ENCODE results near the gene TSPEAR. TPM values are rescaled to one million over a fixed set of nuclear protein-coding genes. Genes with fewer than 3 reads are reported as not detected.

TSPEAR gene
- total RNA-seq, 1 experiment from 2014 or later, result not detected

GRCh38 chr21:44573630-44574456 is 137.5 kb downstream of the TSPEAR start, which contains the start of gene KRTAP10-4:
Gene KRTAP10-4 (plus strand): TSS chr21:44573729. CDS start chr21:44573759, 30 bp downstream.

GRCh38 chr21:44558695-44559094 is 152.7 kb downstream of the TSPEAR start, which contains the start of gene KRTAP10-3:
Gene KRTAP10-3 (minus strand): TSS chr21:44558795. CDS start chr21:44558715, 80 bp downstream.

GRCh38 chr21:44551340-44551961 is 159.9 kb downstream of the TSPEAR start, which contains the start of gene KRTAP10-2:
Gene KRTAP10-2 (minus strand): TSS chr21:44551505. CDS start chr21:44551458, 47 bp downstream.

GRCh38 chr21:44539991-44540666 is 171.2 kb downstream of the TSPEAR start, which contains the start of gene KRTAP10-1:
Gene KRTAP10-1 (minus strand): TSS chr21:44540195. CDS start chr21:44540150, 45 bp downstream.

GRCh38 chr21:44454747-44455523 is 256.4 kb downstream of the TSPEAR start, which contains the start of gene LRRC3:
Gene LRRC3 (plus strand): TSS chr21:44455510. CDS start chr21:44456645, 1,135 bp downstream.

Other genes starting within 250 kb of the TSPEAR start
- not detected in 5 replicates for gene KRTAP10-1, start 171.4 kb downstream of the TSPEAR start, total RNA-seq (2022; extraction: Qiagen RNA extraction)
- not detected in 5 replicates for gene KRTAP10-2, start 160.1 kb downstream of the TSPEAR start, total RNA-seq (2022; extraction: Qiagen RNA extraction)
- not detected in 5 replicates for gene KRTAP10-3, start 152.8 kb downstream of the TSPEAR start, total RNA-seq (2022; extraction: Qiagen RNA extraction)
- not detected in 5 replicates for gene KRTAP10-4, start 137.8 kb downstream of the TSPEAR start, total RNA-seq (2022; extraction: Qiagen RNA extraction)
- gene KRTAP10-5, start 131.0 kb downstream of the TSPEAR start, total RNA-seq (2022; extraction: Qiagen RNA extraction), result not detected in 5 replicates
- not detected in 5 replicates for gene KRTAP10-6, start 119.1 kb downstream of the TSPEAR start, total RNA-seq (2022; extraction: Qiagen RNA extraction)
- not detected in 5 replicates for gene KRTAP10-7, start 111.0 kb downstream of the TSPEAR start, total RNA-seq (2022; extraction: Qiagen RNA extraction)
- not detected in 5 replicates for gene KRTAP10-8, start 99.5 kb downstream of the TSPEAR start, total RNA-seq (2022; extraction: Qiagen RNA extraction)
- not detected in 5 replicates for gene KRTAP10-9, start 84.5 kb downstream of the TSPEAR start, total RNA-seq (2022; extraction: Qiagen RNA extraction)
- not detected in 5 replicates for gene KRTAP10-10, start 74.2 kb downstream of the TSPEAR start, total RNA-seq (2022; extraction: Qiagen RNA extraction)
- not detected in 5 replicates for gene KRTAP10-11, start 65.2 kb downstream of the TSPEAR start, total RNA-seq (2022; extraction: Qiagen RNA extraction)
- gene KRTAP12-4, start 56.9 kb downstream of the TSPEAR start, total RNA-seq (2022; extraction: Qiagen RNA extraction), result not detected in 5 replicates
- gene KRTAP12-3, start 53.6 kb downstream of the TSPEAR start, total RNA-seq (2022; extraction: Qiagen RNA extraction), result not detected in 5 replicates
- gene KRTAP12-2, start 44.6 kb downstream of the TSPEAR start, total RNA-seq (2022; extraction: Qiagen RNA extraction), result not detected in 5 replicates
- gene KRTAP12-1, start 29.4 kb downstream of the TSPEAR start, total RNA-seq (2022; extraction: Qiagen RNA extraction), result not detected in 5 replicates
- not detected in 5 replicates for gene KRTAP10-12, start 14.4 kb downstream of the TSPEAR start, total RNA-seq (2022; extraction: Qiagen RNA extraction)
- 28.2 to 37.2 TPM (median 34.3 TPM) in 5 replicates for gene UBE2G2, start 90.2 kb upstream of the TSPEAR start, total RNA-seq (2022; extraction: Qiagen RNA extraction)
- gene SUMO3, start 106.5 kb upstream of the TSPEAR start, total RNA-seq (2022; extraction: Qiagen RNA extraction), result 58.3 to 69.9 TPM (median 66.1 TPM) in 5 replicates
- 94.0 to 104 TPM (median 98.7 TPM) in 5 replicates for gene PTTG1IP, start 162.1 kb upstream of the TSPEAR start, total RNA-seq (2022; extraction: Qiagen RNA extraction)
- 0.55 to 0.77 TPM (median 0.66 TPM) in 5 replicates for gene ITGB2, start 209.3 kb upstream of the TSPEAR start, total RNA-seq (2022; extraction: Qiagen RNA extraction)
- gene SLX9, start 228.5 kb upstream of the TSPEAR start, total RNA-seq (2022; extraction: Qiagen RNA extraction), result 36.5 to 58.3 TPM (median 56.7 TPM) in 5 replicates